H1 (cell line): ENCODE data around the gene CCDC89.

ENCODE experiments used
- CEBPB ChIP-seq: IDR thresholded peaks from 2 replicates; pipeline ENCODE4 v1.6.1; 2012; ENCODE audit warnings: low read depth, low read length
- CREB1 ChIP-seq: IDR thresholded peaks from 2 replicates; pipeline ENCODE4 v1.6.1; 2012; ENCODE audit warnings: inconsistent platforms
- EZH2 ChIP-seq: fragments of 200-600 bp; sonication (generic); IDR thresholded peaks from 2 replicates; pipeline ENCODE4 v1.7.1; 2012; ENCODE audit warnings: low read depth, mild to moderate bottlenecking, moderate library complexity, low read length, inconsistent platforms; ENCODE audit not compliant: severe bottlenecking
- POLR2A ChIP-seq, 2 experiments: IDR thresholded peaks; 1 replicate in 1 of 2; 2 replicates in 1 of 2; pipeline ENCODE4 v1.6.1; 2011; ENCODE audit warnings: low read depth in 2 of 2, low read length in 2 of 2, mild to moderate bottlenecking in 2 of 2; ENCODE audit errors: control extremely low read depth in 1 of 2
- RAD21 ChIP-seq, 2 experiments: IDR thresholded peaks in 1 of 2; conservative IDR thresholded peaks in 1 of 2; 2 replicates each; pipeline ENCODE4 v1.6.1; 2011; ENCODE audit warnings: low read depth in 2 of 2, low read length in 2 of 2, improper control_type of control experiment in 1 of 2, inconsistent platforms in 1 of 2, mild to moderate bottlenecking in 1 of 2, moderate library complexity in 1 of 2
- RNF2 ChIP-seq: fragments of 200-900, 300-1000 bp; sonication (generic); IDR thresholded peaks from 2 replicates; pipeline ENCODE4 v1.7.1; 2016; ENCODE audit warnings: borderline replicate concordance, low read depth, mild to moderate bottlenecking, antibody characterized with exemption, low read length; ENCODE audit not compliant: poor library complexity, severe bottlenecking; ENCODE audit errors: missing control alignments
- SP1 ChIP-seq: IDR thresholded peaks from 2 replicates; pipeline ENCODE4 v1.6.1; 2011; ENCODE audit warnings: low read depth, low read length
- TAF1 ChIP-seq: IDR thresholded peaks from 2 replicates; pipeline ENCODE4 v1.6.1; 2011; ENCODE audit warnings: mild to moderate bottlenecking, low read depth, low read length
- TF ChIP-seq, protein P1 (sequence below), 3 experiments: IDR thresholded peaks; 1 replicate in 2 of 3; 2 replicates in 1 of 3; pipeline versions ENCODE4 v1.5.1 to v1.6.1; 2011; ENCODE audit warnings: low read length in 3 of 3, mild to moderate bottlenecking in 3 of 3, inconsistent platforms in 2 of 3, low read depth in 1 of 3, moderate library complexity in 1 of 3; ENCODE audit not compliant: insufficient read depth in 1 of 3; ENCODE audit errors: control extremely low read depth in 1 of 3
- TF ChIP-seq, protein P2 (sequence below): IDR thresholded peaks from 2 replicates; pipeline ENCODE4 v1.6.1; 2012; ENCODE audit warnings: inconsistent platforms

DNA sequence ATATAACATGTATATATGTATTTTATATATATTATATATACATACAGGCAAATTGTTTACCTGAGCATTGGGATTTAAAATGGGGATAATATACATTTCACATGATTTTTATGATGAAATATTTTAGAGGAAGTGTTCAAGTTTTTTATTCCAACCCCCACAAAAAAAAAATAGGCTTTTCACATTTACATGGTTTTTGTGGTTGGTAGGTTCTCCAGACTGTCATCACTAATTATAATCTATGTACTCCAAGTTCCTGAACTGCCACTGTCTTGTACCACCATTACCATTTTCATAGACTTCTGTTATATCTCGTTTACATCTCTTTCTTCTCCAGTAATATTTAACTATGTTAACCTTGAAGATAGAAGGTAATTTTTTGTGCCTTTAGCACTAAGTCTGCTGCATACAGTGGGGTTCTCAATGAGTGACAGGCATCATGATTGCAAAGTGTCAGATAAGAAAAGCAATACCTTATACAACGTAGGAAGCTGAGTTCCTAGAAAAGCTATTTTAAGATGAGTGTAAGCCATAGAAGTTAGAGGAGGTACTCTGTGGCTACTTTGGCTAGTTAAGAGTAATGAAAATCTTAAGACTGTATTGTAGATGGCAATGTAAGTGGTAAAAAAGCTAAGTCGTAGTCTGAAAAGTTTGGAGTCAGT is 33.1 kb downstream of the CCDC89 start:
- TF ChIP-seq EZH2 (no peak), TAF1 (no peak), RAD21 (IDR thresholded peaks at IDR 0.05 in 1 of 2, conservative IDR thresholded peaks at IDR 0.05 in 1 of 2; ENCODE audit: low read depth in 2 of 2, low read length in 2 of 2) (no peak), RNF2 (no peak), SP1 (no peak), POLR2A (IDR thresholded peaks at IDR 0.05; ENCODE audit: control extremely low read depth in 1 of 2, low read depth in 2 of 2, low read length in 2 of 2) (no peak; a peak in 1 of 3 replicates), CREB1 (no peak), CEBPB (no peak)
- TF ChIP-seq, protein P1, sequence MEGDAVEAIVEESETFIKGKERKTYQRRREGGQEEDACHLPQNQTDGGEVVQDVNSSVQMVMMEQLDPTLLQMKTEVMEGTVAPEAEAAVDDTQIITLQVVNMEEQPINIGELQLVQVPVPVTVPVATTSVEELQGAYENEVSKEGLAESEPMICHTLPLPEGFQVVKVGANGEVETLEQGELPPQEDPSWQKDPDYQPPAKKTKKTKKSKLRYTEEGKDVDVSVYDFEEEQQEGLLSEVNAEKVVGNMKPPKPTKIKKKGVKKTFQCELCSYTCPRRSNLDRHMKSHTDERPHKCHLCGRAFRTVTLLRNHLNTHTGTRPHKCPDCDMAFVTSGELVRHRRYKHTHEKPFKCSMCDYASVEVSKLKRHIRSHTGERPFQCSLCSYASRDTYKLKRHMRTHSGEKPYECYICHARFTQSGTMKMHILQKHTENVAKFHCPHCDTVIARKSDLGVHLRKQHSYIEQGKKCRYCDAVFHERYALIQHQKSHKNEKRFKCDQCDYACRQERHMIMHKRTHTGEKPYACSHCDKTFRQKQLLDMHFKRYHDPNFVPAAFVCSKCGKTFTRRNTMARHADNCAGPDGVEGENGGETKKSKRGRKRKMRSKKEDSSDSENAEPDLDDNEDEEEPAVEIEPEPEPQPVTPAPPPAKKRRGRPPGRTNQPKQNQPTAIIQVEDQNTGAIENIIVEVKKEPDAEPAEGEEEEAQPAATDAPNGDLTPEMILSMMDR (IDR thresholded peaks at IDR 0.05; ENCODE audit: control extremely low read depth in 1 of 3, insufficient read depth in 1 of 3, low read depth in 1 of 3, low read length in 3 of 3): no peak
- TF ChIP-seq, protein P2, sequence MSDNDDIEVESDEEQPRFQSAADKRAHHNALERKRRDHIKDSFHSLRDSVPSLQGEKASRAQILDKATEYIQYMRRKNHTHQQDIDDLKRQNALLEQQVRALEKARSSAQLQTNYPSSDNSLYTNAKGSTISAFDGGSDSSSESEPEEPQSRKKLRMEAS: no peak
